ENCODE measurements around the gene IP6K1. TPM values are rescaled to one million over a fixed set of nuclear protein-coding genes. Genes with fewer than 3 reads are reported as not detected.
A peak's percentile ranks its signal among the peaks of the same experiment; 100 is the strongest.
"Not testable (repeated sequence)": the region's sequence is repeated elsewhere in the genome, so short reads cannot be mapped to it uniquely, and the experiment has no call there.

IP6K1 gene
- polyA plus RNA-seq, 1 donor (not counting 4 experiments of a cell fraction or from before 2014, with no cell fraction given): 24.5 TPM

DNA sequence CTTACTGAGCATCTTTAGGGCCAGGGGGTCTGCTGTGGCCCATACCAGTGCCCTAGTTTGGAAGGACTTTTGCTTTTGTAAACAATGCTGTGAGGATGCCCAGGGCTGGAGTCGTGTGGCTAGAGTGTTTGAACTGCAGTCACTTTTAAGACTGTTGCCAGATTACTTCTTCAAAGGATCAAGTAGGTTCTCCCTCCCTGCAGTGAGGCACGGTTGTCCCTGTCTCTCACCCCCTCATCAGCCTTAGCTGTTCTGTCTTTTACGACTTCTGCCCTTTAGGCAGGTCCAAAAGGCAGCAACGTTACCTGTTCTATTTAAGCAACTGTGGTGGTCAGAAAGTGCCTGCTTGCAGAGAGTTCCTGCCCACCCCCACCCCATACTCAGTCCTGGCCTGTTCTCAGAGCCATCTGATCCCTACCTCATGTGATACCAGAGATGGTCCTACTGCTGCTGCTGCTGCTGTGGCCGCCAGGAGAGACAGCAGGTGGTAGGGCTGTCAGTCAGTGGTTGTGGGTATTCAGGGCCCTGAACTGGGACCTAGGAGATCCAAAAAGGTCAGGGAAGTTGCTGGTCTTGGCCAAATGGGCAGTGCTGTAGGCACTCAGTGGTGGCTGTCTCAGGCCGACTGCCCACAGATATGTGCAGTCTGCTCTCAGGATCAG is 91.8 kb downstream of the IP6K1 start:
- H3K27me3 ChIP-seq (ENCODE audit: control insufficient read depth, extremely low read depth, insufficient read depth, low read length); H3K27ac ChIP-seq (ENCODE audit: control insufficient read depth, insufficient read depth, low read length); dilution Hi-C loops (cut with MboI; ENCODE audit: extremely low pct_ligation_motif_present, low sequenced_read_pairs); H3K4me3 ChIP-seq (ENCODE audit: control insufficient read depth in 2 of 3, extremely low read depth in 1 of 3, insufficient read depth in 2 of 3, low read depth in 1 of 3, low read length in 3 of 3); H3K9me3 ChIP-seq (ENCODE audit: control insufficient read depth, low read depth, low read length); H3K4me1 ChIP-seq (ENCODE audit: control insufficient read depth, extremely low read depth, insufficient read depth, low read length); H3K9ac ChIP-seq (ENCODE audit: control insufficient read depth, extremely low read depth, insufficient read depth, low read length); H3K4me2 ChIP-seq (ENCODE audit: control insufficient read depth, extremely low read depth, insufficient read depth, low read depth, low read length); H2AFZ ChIP-seq (ENCODE audit: control insufficient read depth, low read length); FAIRE-seq; DNase-seq (ENCODE audit: low read depth, low spot score); H4K20me1 ChIP-seq (ENCODE audit: control insufficient read depth, extremely low read depth, insufficient read depth, low read length); H3K9me1 ChIP-seq (ENCODE audit: control insufficient read depth, extremely low read depth, insufficient read depth, low read length): not testable (repeated sequence)
- Histone ChIP-seq H3K79me2 (ENCODE audit: control insufficient read depth, insufficient read depth, low read length) (peaks cover 23% of the 10 kb centered on the region), H3K36me3 (ENCODE audit: control insufficient read depth in 2 of 2, extremely low read depth in 1 of 2, insufficient read depth in 2 of 2, low read length in 2 of 2) (peaks cover 11 to 12% of the 10 kb centered on the region in 2 experiments)

DNA sequence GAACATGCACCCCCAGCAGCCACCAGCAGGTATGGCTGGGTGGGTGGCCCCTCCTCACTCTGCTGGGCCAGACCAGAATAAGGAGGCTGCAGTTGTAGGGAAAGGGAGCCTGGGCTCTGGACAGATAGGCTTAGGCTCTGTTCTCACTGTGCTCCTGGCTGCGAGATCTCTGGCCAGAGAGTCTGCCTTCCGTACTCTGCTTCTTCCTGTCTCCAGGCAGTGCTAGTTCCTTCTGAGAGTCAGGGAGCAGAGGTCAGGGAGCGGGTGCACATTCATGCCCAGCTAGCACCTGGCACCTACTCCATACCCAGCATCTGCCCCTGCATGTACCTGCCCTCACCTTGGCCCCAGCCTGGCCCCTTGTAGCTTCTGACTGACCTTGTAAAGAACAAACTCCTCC is 94.9 kb downstream of the IP6K1 start:
- DNase-seq (ENCODE audit: low read depth, low spot score); H3K4me2 ChIP-seq (ENCODE audit: control insufficient read depth, extremely low read depth, insufficient read depth, low read depth, low read length); H3K27ac ChIP-seq (ENCODE audit: control insufficient read depth, insufficient read depth, low read length); H3K27me3 ChIP-seq (ENCODE audit: control insufficient read depth, extremely low read depth, insufficient read depth, low read length); H2AFZ ChIP-seq (ENCODE audit: control insufficient read depth, low read length); H3K9me1 ChIP-seq (ENCODE audit: control insufficient read depth, extremely low read depth, insufficient read depth, low read length); FAIRE-seq; H3K9me3 ChIP-seq (ENCODE audit: control insufficient read depth, low read depth, low read length); H3K9ac ChIP-seq (ENCODE audit: control insufficient read depth, extremely low read depth, insufficient read depth, low read length); H4K20me1 ChIP-seq (ENCODE audit: control insufficient read depth, extremely low read depth, insufficient read depth, low read length); H3K4me3 ChIP-seq (ENCODE audit: control insufficient read depth in 2 of 3, extremely low read depth in 1 of 3, insufficient read depth in 2 of 3, low read depth in 1 of 3, low read length in 3 of 3); H3K36me3 ChIP-seq (ENCODE audit: control insufficient read depth in 2 of 2, extremely low read depth in 1 of 2, insufficient read depth in 2 of 2, low read length in 2 of 2); dilution Hi-C loops (cut with MboI; ENCODE audit: extremely low pct_ligation_motif_present, low sequenced_read_pairs); H3K4me1 ChIP-seq (ENCODE audit: control insufficient read depth, extremely low read depth, insufficient read depth, low read length): not testable (repeated sequence)
- peaks cover 24% of the 10 kb centered on the region for H3K79me2 ChIP-seq (ENCODE audit: control insufficient read depth, insufficient read depth, low read length)

DNA sequence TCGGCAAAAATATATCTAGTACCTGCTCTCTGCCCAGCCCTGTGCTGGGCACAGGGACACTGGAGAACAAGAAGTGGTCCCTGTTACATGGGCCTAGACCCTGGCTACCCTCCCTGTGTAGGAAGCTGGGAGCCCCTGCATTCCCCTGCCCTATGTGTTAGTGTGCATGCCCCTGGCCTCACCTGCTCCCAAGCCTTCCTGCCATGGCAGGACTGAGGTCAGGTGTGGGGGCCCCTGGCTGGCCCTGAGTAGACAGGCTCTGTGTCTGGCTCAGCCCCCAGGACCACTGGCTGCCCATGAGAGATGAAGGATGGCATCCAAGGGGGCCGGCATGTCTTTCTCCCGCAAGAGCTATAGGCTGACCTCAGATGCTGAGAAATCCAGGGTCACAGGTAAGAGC is 95.5 kb downstream of the IP6K1 start:
- H3K79me2 ChIP-seq (ENCODE audit: control insufficient read depth, insufficient read depth, low read length): peaks cover 24% of the 10 kb centered on the region
- DNase-seq (ENCODE audit: low read depth, low spot score); H2AFZ ChIP-seq (ENCODE audit: control insufficient read depth, low read length); H3K9me3 ChIP-seq (ENCODE audit: control insufficient read depth, low read depth, low read length); H3K4me3 ChIP-seq (ENCODE audit: control insufficient read depth in 2 of 3, extremely low read depth in 1 of 3, insufficient read depth in 2 of 3, low read depth in 1 of 3, low read length in 3 of 3); H3K9me1 ChIP-seq (ENCODE audit: control insufficient read depth, extremely low read depth, insufficient read depth, low read length); H3K9ac ChIP-seq (ENCODE audit: control insufficient read depth, extremely low read depth, insufficient read depth, low read length); H3K4me2 ChIP-seq (ENCODE audit: control insufficient read depth, extremely low read depth, insufficient read depth, low read depth, low read length); H4K20me1 ChIP-seq (ENCODE audit: control insufficient read depth, extremely low read depth, insufficient read depth, low read length); FAIRE-seq; H3K27ac ChIP-seq (ENCODE audit: control insufficient read depth, insufficient read depth, low read length); H3K27me3 ChIP-seq (ENCODE audit: control insufficient read depth, extremely low read depth, insufficient read depth, low read length); H3K4me1 ChIP-seq (ENCODE audit: control insufficient read depth, extremely low read depth, insufficient read depth, low read length); dilution Hi-C loops (cut with MboI; ENCODE audit: extremely low pct_ligation_motif_present, low sequenced_read_pairs); H3K36me3 ChIP-seq (ENCODE audit: control insufficient read depth in 2 of 2, extremely low read depth in 1 of 2, insufficient read depth in 2 of 2, low read length in 2 of 2): not testable (repeated sequence)

DNA sequence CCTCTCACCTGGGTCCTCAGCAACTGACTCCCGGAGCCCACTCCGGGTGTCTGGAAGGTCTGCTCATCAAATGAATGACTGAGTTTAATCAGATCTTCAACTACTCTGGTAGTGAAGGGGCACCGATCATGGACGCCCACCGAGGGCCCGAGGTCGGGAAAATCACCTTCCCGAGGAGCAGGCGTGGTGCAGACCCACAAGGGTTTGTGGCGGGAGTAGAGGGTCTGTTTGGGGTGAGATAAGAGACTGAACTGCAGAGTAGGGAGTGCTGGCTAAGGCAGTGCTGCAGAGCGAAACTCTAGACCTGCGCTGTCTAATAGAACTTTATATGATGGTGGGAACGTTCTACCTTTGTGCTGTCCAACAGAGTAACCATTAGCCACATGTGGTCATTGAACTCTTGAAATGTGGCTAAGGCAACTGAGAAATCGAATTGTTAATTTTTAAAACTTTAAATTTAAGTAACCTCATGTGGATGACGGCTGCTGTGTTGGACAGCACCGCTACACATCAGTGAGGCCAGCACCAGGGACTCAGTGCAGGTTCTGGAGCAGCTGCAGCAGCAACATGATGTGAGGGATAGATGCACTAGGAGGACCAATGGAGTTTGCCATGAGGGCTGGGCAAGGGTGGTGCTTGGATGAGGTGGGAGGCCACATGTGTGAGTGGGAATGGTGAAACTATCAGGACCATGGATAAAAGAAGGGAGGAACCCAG is 96.3 kb downstream of the IP6K1 start:
- H3K27me3 ChIP-seq (ENCODE audit: control insufficient read depth, extremely low read depth, insufficient read depth, low read length); H3K36me3 ChIP-seq (ENCODE audit: control insufficient read depth in 2 of 2, extremely low read depth in 1 of 2, insufficient read depth in 2 of 2, low read length in 2 of 2); H3K4me1 ChIP-seq (ENCODE audit: control insufficient read depth, extremely low read depth, insufficient read depth, low read length); FAIRE-seq; dilution Hi-C loops (cut with MboI; ENCODE audit: extremely low pct_ligation_motif_present, low sequenced_read_pairs); H4K20me1 ChIP-seq (ENCODE audit: control insufficient read depth, extremely low read depth, insufficient read depth, low read length); H3K9me3 ChIP-seq (ENCODE audit: control insufficient read depth, low read depth, low read length); DNase-seq (ENCODE audit: low read depth, low spot score); H3K9me1 ChIP-seq (ENCODE audit: control insufficient read depth, extremely low read depth, insufficient read depth, low read length): not testable (repeated sequence)
- peak overlapping the region; percentile 94 for H3K4me2 ChIP-seq (ENCODE audit: control insufficient read depth, extremely low read depth, insufficient read depth, low read depth, low read length)
- peak overlapping the region; percentile 54 for H3K27ac ChIP-seq (ENCODE audit: control insufficient read depth, insufficient read depth, low read length)
- H3K9ac ChIP-seq (ENCODE audit: control insufficient read depth, extremely low read depth, insufficient read depth, low read length): peak overlapping the region; percentile 84
- H3K4me3 ChIP-seq (ENCODE audit: control insufficient read depth in 2 of 3, extremely low read depth in 1 of 3, insufficient read depth in 2 of 3, low read depth in 1 of 3, low read length in 3 of 3): peak overlapping the region; percentile 83 to 92 (median 86)
- peak overlapping the region; percentile 85 for H2AFZ ChIP-seq (ENCODE audit: control insufficient read depth, low read length)
- peaks cover 24% of the 10 kb centered on the region for H3K79me2 ChIP-seq (ENCODE audit: control insufficient read depth, insufficient read depth, low read length)
